HepG2 (cell line): ENCODE data around the gene METTL22. TPM values are rescaled to one million over a fixed set of nuclear protein-coding genes. Genes with fewer than 3 reads are reported as not detected.

Source experiments
- BCL6 ChIP-seq: IDR thresholded peaks from 2 replicates; pipeline ENCODE4 v1.6.1; 2016; ENCODE audit warnings: missing genetic modification reagents, missing compliant biosample characterization
- CAMTA2 ChIP-seq: sonication (generic); formaldehyde crosslinking; IDR thresholded peaks from 2 replicates; pipeline ENCODE4 v1.4.0; 2020; ENCODE audit warnings: mild to moderate bottlenecking, missing genetic modification reagents, borderline replicate concordance
- DMAP1 ChIP-seq: IDR thresholded peaks from 2 replicates; pipeline ENCODE4 v1.6.1; 2016
- FOXK2 ChIP-seq: fragments of 450-650 bp; IDR thresholded peaks from 2 replicates; pipeline ENCODE4 v1.6.1; 2016
- FOXO1 ChIP-seq: sonication (generic); formaldehyde crosslinking; IDR thresholded peaks from 2 replicates; pipeline ENCODE4 v1.4.0; 2020; ENCODE audit warnings: missing genetic modification reagents
- GLI4 ChIP-seq: sonication (generic); formaldehyde crosslinking; IDR thresholded peaks from 2 replicates; pipeline ENCODE4 v1.5.1; 2020; ENCODE audit warnings: missing genetic modification reagents, mild to moderate bottlenecking, moderate library complexity, borderline replicate concordance
- GTF2F1 ChIP-seq: fragments of 150-350 bp; IDR thresholded peaks from 2 replicates; pipeline ENCODE4 v1.6.1; 2014; ENCODE audit warnings: low read length
- GTF3A ChIP-seq: sonication (generic); formaldehyde crosslinking; conservative IDR thresholded peaks from 2 replicates; pipeline ENCODE4 v1.4.0; 2020; ENCODE audit warnings: mild to moderate bottlenecking, missing genetic modification reagents
- KDM1A ChIP-seq: IDR thresholded peaks from 2 replicates; pipeline ENCODE4 v1.6.1; 2016; ENCODE audit warnings: missing compliant biosample characterization
- KDM2A ChIP-seq: sonication (generic); formaldehyde crosslinking; IDR thresholded peaks from 2 replicates; pipeline ENCODE4 v1.4.0; 2020; ENCODE audit warnings: low read depth, missing genetic modification reagents, borderline replicate concordance
- MEIS2 ChIP-seq: sonication (generic); formaldehyde crosslinking; IDR thresholded peaks from 2 replicates; pipeline ENCODE4 v1.9.0; 2021; ENCODE audit warnings: mild to moderate bottlenecking, missing genetic modification reagents
- NFE2L1 ChIP-seq: sonication (generic); formaldehyde crosslinking; IDR thresholded peaks from 2 replicates; pipeline ENCODE4 v1.4.0; 2020; ENCODE audit warnings: missing genetic modification reagents, mild to moderate bottlenecking, borderline replicate concordance
- NKX3-1 ChIP-seq: sonication (generic); formaldehyde crosslinking; IDR thresholded peaks from 2 replicates; pipeline ENCODE4 v1.5.0; 2020; ENCODE audit warnings: missing genetic modification reagents
- ONECUT2 ChIP-seq: sonication (generic); formaldehyde crosslinking; IDR thresholded peaks from 2 replicates; pipeline ENCODE4 v1.4.0; 2020; ENCODE audit warnings: missing genetic modification reagents
- SCMH1 ChIP-seq: sonication (generic); formaldehyde crosslinking; IDR thresholded peaks from 2 replicates; pipeline ENCODE4 v1.9.0; 2021; ENCODE audit warnings: missing genetic modification reagents, mild to moderate bottlenecking, borderline replicate concordance
- SP2 ChIP-seq: sonication (generic); formaldehyde crosslinking; IDR thresholded peaks from 2 replicates; pipeline ENCODE4 v1.5.1; 2020; ENCODE audit warnings: mild to moderate bottlenecking, missing genetic modification reagents
- TCF7L2 ChIP-seq: IDR thresholded peaks from 2 replicates; pipeline ENCODE4 v1.6.1; 2011; ENCODE audit warnings: mild to moderate bottlenecking, low read depth, low read length, moderate library complexity
- ZFP41 ChIP-seq: sonication (generic); formaldehyde crosslinking; IDR thresholded peaks from 2 replicates; pipeline ENCODE4 v1.4.0; 2020; ENCODE audit warnings: mild to moderate bottlenecking, missing genetic modification reagents, borderline replicate concordance
- ZMYM3 ChIP-seq: sonication (generic); formaldehyde crosslinking; IDR thresholded peaks from 2 replicates; pipeline ENCODE4 v1.5.1; 2020; ENCODE audit warnings: mild to moderate bottlenecking, missing genetic modification reagents
- ZNF10 ChIP-seq: sonication (generic); formaldehyde crosslinking; IDR thresholded peaks from 2 replicates; pipeline ENCODE4 v1.4.0; 2020; ENCODE audit warnings: mild to moderate bottlenecking, low read depth, missing genetic modification reagents, borderline replicate concordance
- ZNF225 ChIP-seq: sonication (generic); formaldehyde crosslinking; IDR thresholded peaks from 2 replicates; pipeline ENCODE4 v1.4.0; 2020; ENCODE audit warnings: mild to moderate bottlenecking, missing genetic modification reagents
- ZNF232 ChIP-seq: sonication (generic); formaldehyde crosslinking; IDR thresholded peaks from 2 replicates; pipeline ENCODE4 v1.4.0; 2020; ENCODE audit warnings: missing genetic modification reagents, borderline replicate concordance
- ZNF263 ChIP-seq: sonication (generic); formaldehyde crosslinking; IDR thresholded peaks from 2 replicates; pipeline ENCODE4 v1.4.0; 2020; ENCODE audit warnings: missing genetic modification reagents
- ZNF382 ChIP-seq: sonication (generic); formaldehyde crosslinking; IDR thresholded peaks from 2 replicates; pipeline ENCODE4 v1.5.0; 2020; ENCODE audit warnings: missing genetic modification reagents, mild to moderate bottlenecking, borderline replicate concordance
- ZNF672 ChIP-seq: sonication (generic); formaldehyde crosslinking; IDR thresholded peaks from 2 replicates; pipeline ENCODE4 v1.8.1; 2022; ENCODE audit warnings: missing genetic modification reagents
- ZNF703 ChIP-seq: sonication (generic); formaldehyde crosslinking; IDR thresholded peaks from 2 replicates; pipeline ENCODE4 v1.5.1; 2020; ENCODE audit warnings: missing genetic modification reagents, mild to moderate bottlenecking, moderate library complexity, borderline replicate concordance
- polyA plus RNA-seq, 8 experiments: library from polyadenylated mRNA; depleted of rRNA in 3 of 8; stranded (reverse) in 7 of 8; unstranded in 1 of 8; fragments of >200 nt; fragmentation: Illumina TruSeq in 4 of 8; extraction: Trizol in 4 of 8; gene quantifications; 2 replicates each; pipeline versions ENCODE4 v1.2.1 to v1.2.3, GENCODE V29; 2011 to 2016; ENCODE audit warnings: low read depth in 4 of 8, missing spikeins in 1 of 8, mixed read lengths in 1 of 8; ENCODE audit not compliant: insufficient read depth in 1 of 8
- total RNA-seq, 5 experiments: library from RNA; depleted of rRNA; stranded (reverse); fragments of >200 nt; fragmentation: Illumina TruSeq; extraction: Trizol; gene quantifications; 2 replicates each; pipeline ENCODE4 v1.2.3, GENCODE V29; 2016; ENCODE audit warnings: low read depth in 1 of 5
- TF ChIP-seq, protein P1 (sequence below): IDR thresholded peaks from 2 replicates; pipeline ENCODE4 v1.6.1; 2016; ENCODE audit warnings: missing genetic modification reagents, missing compliant biosample characterization
- TF ChIP-seq, protein P2 (sequence below): sonication (generic); formaldehyde crosslinking; IDR thresholded peaks from 2 replicates; pipeline ENCODE4 v1.4.0; 2020; ENCODE audit warnings: missing genetic modification reagents, mild to moderate bottlenecking, borderline replicate concordance

METTL22 gene
- total and polyA plus RNA-seq, 2 of the 13 experiments (the other 11 are each of a cell fraction or from before 2014, with no cell fraction given), result 36.2 to 94.8 TPM

DNA sequence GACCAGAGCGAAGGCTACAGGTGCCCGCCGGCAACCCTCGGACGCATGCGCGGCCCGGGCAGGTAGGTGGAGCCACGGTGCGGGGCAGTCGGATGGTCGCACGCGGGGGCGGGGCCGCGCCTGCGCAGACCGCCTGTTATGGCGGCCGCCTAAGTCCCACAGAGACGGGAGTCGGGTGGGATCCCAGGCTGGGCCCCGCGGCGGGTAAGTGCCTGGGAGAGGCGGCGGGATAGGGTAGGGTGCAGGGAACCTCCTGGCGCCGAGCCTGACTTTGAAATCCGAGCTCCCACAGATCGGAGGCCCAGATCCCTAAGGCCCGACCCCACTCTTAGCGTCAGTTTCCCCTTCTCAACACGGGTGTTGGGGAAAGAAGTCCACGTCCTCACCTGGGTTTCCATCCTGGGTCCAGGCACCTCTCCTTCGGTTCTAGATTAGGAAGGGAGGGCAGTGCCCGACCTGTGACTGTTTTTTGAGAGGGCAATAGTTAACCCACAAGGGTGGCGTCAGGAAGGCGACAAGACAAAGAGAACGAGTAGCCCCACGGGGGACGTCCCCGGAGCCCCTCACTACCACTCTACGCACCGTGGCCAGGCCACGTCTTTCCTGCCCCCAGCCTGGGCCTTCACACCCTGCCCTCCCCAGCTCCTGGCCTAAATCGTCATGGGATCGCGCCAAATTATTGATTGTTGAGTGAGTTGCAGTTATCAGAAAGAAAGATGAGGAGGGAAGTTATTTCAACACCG is at the start of gene METTL22 (continued):
- TF ChIP-seq, protein P1, sequence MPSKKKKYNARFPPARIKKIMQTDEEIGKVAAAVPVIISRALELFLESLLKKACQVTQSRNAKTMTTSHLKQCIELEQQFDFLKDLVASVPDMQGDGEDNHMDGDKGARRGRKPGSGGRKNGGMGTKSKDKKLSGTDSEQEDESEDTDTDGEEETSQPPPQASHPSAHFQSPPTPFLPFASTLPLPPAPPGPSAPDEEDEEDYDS (CRISPR knock-in tag), result peak; percentile 94
- no peak; the same call in 1 of the 2 replicates for TF ChIP-seq ZNF225
- no peak for TF ChIP-seq ZMYM3
- TF ChIP-seq, protein P2, sequence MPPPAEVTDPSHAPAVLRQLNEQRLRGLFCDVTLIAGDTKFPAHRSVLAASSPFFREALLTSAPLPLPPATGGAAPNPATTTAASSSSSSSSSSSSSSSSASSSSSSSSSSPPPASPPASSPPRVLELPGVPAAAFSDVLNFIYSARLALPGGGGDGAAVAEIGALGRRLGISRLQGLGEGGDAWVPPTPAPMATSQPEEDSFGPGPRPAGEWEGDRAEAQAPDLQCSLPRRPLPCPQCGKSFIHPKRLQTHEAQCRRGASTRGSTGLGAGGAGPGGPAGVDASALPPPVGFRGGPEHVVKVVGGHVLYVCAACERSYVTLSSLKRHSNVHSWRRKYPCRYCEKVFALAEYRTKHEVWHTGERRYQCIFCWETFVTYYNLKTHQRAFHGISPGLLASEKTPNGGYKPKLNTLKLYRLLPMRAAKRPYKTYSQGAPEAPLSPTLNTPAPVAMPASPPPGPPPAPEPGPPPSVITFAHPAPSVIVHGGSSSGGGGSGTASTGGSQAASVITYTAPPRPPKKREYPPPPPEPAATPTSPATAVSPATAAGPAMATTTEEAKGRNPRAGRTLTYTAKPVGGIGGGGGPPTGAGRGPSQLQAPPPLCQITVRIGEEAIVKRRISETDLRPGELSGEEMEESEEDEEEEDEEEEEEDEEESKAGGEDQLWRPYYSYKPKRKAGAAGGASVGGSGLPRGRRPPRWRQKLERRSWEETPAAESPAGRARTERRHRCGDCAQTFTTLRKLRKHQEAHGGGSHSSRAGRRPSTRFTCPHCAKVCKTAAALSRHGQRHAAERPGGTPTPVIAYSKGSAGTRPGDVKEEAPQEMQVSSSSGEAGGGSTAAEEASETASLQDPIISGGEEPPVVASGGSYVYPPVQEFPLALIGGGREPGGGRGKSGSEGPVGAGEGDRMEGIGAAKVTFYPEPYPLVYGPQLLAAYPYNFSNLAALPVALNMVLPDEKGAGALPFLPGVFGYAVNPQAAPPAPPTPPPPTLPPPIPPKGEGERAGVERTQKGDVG, result 0 out of 2 replicates have a peak, but pooled peaks have one; percentile 28
- no peak for TF ChIP-seq SP2 (CRISPR knock-in tag)
- 0 out of 2 replicates have a peak, but pooled peaks have one; percentile 4 for TF ChIP-seq KDM1A
- TF ChIP-seq GTF3A (CRISPR knock-in tag), result no peak
- no peak for TF ChIP-seq GTF2F1
- TF ChIP-seq BCL6 (CRISPR knock-in tag), result peak; percentile 55; the same call in 1 of the 2 replicates
- TF ChIP-seq DMAP1 (CRISPR knock-in tag), result peak; percentile 96
- TF ChIP-seq ZNF232 (CRISPR knock-in tag), result peak; percentile 85
- no peak; the same call in 1 of the 2 replicates for TF ChIP-seq CAMTA2 (CRISPR knock-in tag)
- TF ChIP-seq FOXK2, result no peak
- no peak for TF ChIP-seq SCMH1
- TF ChIP-seq FOXO1 (CRISPR knock-in tag), result peak; percentile 18; the same call in 1 of the 2 replicates
- TF ChIP-seq ZNF672 (CRISPR knock-in tag), result no peak
- peak; percentile 95 for TF ChIP-seq MEIS2
- TF ChIP-seq NFE2L1 (CRISPR knock-in tag), result no peak
- no peak; the same call in 1 of the 2 replicates for TF ChIP-seq ONECUT2 (CRISPR knock-in tag)
- peak; percentile 50; the same call in 1 of the 2 replicates for TF ChIP-seq GLI4
- no peak; the same call in 1 of the 2 replicates for TF ChIP-seq ZFP41 (CRISPR knock-in tag)
- no peak for TF ChIP-seq ZNF10 (CRISPR knock-in tag)
- TF ChIP-seq NKX3-1, result peak; percentile 87; the same call in 1 of the 2 replicates
- TF ChIP-seq ZNF263 (CRISPR knock-in tag), result peak; percentile 48; the same call in 1 of the 2 replicates
- no peak for TF ChIP-seq TCF7L2
- TF ChIP-seq KDM2A (CRISPR knock-in tag), result peak; percentile 90
- no peak for TF ChIP-seq ZNF382 (CRISPR knock-in tag)
- 0 out of 2 replicates have a peak, but pooled peaks have one; percentile 76 for TF ChIP-seq ZNF703 (CRISPR knock-in tag)
